GM18858 (cell line): ENCODE results near the gene SSPN.
"Not testable (repeated sequence)": the region's sequence is repeated elsewhere in the genome, so short reads cannot be mapped to it uniquely, and the experiment has no call there.

Source experiments
- ATAC-seq: cut with Tn5 transposase; IDR thresholded peaks from one replicate; pipeline ENCODE4 v1.9.1; 2021; ENCODE audit not compliant: unreplicated experiment

SSPN gene

DNA sequence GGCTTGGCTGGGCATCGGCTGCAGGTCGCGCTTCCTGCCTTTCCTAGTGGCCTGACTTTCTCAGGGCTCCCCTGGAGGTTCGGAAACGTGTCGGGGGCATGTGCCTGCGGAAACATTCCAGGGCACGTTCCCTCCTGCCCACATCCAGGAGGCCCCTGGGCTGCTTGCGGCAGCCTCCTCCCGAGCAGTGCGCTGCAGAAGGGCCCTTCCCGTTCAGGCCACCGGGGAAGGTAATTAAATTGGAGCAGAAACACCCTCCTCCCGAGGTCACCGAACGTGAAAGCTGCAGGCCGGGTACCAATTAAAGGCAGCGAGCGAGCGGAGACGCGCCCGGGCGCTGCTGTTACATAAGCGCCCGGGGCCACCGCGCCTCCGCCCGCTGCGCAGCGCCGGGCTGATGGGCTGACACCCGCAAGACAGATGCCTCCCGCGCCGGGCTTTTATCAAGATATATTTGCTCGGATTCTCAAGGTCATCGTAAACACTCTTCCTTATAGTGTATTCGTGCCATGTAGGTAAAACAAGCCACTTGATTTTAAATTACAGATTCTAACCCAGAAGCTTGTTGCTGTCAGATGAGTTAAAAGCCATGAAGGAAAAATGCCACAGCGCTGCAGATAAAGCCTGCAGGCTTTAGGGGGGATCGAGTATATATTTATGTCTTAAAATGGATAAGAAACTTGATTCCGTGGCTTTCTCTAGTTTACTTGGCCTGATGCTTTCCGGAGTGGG lies 31.4 kb downstream of the SSPN start:
- ATAC-seq, result no peak

DNA sequence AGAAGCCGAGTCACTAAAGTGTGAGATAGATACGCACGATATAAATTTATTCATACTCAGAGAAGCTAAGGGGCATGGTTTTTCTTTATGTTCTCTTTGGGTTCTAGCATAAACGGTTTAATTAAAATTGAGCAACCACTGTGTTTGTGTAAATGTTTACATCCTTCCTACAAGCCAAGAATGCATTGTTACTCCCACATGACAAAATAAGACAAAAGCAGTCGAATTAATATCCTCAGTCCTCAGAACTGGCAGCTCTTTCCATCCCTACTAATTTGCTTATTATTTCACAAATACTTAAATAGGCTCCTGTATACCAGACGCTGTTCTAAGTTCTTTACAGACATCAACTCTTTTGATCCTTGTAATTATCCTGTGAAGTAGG lies 32.0 kb downstream of the SSPN start:
- no peak for ATAC-seq

DNA sequence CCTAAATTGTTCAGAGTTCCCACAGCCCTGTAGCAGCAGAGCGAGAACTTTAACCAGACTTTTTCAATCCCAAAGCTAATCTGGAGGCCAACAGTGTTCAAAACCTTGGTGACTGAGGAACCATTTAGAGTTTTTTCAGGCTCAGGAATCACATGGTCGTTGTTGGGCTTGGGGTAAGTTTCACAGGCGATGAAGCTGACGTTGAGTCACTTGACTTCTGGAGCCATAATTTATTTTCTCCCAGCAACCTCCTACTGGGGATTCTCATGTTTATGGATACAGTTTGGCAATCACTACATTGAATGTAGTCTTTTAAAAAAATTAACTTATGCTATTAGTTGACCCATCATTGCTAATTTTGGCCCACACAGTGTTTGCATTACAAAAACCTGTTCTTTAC lies 34.5 kb downstream of the SSPN start:
- ATAC-seq, result no peak

DNA sequence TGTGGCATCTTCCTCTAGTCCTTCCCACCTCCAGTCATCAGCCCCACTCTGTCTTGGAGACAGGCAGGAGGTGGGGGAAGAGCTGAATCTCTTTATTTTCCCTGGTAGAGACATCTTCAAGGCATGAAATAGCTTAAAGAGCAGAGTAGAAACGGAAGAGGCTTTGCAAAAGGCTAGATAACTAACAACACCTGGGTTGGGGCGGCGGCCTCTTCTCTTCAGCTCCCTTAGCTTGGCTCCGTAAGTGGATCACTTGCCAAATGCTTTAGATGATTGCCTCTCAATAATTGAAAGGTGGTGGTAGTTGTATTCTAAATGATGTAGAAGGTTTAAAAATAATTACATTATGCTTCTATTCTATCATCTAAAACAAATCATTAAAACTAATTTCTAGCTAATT lies 36.1 kb downstream of the SSPN start:
- no peak for ATAC-seq

DNA sequence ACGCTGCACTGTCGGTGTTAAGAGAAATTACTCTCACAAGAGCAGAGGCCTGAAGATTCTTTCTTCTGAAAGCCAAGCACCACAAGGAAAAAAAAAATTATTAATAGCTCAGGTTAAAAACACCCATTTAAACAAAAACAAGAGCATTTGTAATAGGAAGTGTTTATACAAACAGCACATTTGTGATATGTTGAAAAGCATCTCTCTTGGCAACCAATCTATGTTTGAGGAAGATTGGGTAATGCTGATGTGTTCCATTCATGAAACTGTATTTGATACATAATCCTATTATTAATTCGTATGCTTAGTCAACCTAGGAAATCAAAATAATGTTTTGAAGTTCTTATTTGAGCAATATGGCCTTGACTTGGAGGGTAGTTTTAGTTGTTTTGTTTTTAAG lies 36.5 kb downstream of the SSPN start:
- ATAC-seq, result no peak

DNA sequence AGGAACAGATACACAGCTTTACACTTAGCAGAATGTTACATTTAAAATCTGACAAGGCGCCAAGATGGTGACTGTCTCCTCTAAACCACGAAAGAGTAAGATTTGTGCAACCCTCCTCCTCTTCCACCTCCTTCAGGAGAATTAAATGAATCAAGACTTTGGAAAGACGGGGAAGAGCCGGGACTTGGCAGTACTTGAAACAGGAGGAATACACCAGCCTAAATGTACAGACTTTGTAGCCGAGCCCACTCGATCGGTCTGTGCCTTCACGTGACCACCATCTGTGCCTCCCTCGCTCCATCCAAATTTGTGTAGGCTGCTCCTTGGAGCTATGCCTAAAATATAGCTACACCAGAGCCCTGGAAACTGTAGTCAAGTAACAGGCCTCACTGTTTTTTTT lies 38.3 kb downstream of the SSPN start:
- ATAC-seq, result no peak

DNA sequence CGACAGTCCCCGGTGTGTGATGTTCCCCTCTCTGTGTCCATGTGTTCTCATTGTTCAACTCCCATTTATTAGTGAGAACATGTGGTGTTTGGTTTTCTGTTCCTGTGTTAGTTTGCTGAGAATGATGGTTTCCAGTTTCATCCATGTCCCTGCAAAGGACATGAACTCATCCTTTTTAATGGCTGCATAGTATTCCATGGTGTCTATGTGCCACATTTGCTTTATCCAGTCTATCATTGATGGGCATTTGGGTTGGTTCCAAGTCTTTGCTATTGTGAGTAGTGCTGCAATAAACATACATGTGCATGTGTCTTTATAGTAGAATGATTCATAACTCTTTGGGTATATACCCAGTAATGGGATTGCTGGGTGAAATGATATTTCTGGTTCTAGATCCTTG lies 40.1 kb downstream of the SSPN start:
- not testable (repeated sequence) for ATAC-seq

DNA sequence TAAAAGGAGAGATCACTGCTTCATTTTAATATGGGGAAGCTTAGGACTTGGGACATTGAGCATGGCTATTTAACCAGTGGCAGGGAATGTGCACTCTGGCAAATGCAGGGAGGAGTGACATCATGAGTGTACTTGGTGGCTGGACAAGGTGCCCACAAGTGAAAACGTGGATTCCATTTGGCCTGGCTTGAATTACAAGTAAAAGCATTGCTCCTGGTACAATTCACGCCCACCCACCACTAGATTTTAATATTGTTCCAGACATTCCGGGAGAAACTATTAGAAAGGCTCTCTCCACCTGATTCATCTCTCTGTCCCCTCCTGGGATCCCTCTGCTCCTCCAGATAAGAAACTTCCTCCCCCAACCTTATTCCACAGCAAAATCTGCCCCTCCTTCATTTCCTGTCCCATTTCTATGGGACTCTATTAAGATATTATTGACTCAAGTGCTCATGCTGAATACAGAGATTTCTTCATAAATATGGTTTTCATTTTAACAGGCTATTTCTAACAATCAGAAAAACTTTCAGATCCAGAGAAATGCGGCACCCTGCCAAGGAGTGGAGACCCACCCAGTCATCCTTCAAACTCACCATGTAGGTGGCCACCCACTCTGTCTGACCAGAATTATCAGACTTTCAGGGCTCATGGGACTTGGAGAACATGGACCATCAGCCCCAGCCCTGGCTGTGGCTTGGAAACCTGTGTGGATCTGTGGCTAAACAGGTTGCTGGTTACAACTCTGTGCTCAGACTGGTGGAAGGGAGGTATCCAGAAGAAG lies 43.2 kb downstream of the SSPN start:
- no peak for ATAC-seq

DNA sequence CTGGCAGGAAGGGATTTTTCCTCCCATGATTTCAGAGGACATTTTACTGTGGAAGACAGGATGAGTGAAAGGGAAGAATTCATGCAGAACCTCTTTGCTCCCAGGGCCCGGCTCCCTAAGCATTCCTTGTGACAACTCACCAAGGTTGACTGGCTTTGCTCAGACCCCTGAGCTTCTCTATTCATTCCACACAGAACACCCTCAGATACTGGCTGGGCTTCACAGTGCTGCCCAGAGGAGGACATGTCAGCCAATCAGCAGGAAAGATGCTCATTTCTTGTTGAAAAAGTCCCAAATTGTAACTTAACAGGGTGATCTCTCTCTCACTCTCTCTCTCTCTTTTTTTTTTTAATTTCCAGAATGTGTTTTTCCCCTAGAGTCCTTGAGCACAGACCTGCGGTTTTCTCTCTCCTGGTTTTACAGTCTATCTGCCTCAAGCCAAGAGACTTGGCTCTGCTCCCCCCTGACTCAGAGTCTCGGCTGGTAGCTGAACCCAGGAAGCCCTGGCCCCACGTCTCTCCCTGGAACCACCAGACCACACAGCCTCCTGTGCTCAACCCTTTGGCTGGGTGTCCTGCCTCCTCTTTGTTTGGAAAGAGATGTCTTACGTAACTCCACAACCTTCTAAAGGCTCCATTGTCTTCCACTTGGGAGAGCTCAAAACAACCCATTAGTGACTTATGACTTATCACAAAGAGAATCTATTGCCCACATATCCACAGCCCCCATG lies 43.9 kb downstream of the SSPN start:
- ATAC-seq, result no peak

DNA sequence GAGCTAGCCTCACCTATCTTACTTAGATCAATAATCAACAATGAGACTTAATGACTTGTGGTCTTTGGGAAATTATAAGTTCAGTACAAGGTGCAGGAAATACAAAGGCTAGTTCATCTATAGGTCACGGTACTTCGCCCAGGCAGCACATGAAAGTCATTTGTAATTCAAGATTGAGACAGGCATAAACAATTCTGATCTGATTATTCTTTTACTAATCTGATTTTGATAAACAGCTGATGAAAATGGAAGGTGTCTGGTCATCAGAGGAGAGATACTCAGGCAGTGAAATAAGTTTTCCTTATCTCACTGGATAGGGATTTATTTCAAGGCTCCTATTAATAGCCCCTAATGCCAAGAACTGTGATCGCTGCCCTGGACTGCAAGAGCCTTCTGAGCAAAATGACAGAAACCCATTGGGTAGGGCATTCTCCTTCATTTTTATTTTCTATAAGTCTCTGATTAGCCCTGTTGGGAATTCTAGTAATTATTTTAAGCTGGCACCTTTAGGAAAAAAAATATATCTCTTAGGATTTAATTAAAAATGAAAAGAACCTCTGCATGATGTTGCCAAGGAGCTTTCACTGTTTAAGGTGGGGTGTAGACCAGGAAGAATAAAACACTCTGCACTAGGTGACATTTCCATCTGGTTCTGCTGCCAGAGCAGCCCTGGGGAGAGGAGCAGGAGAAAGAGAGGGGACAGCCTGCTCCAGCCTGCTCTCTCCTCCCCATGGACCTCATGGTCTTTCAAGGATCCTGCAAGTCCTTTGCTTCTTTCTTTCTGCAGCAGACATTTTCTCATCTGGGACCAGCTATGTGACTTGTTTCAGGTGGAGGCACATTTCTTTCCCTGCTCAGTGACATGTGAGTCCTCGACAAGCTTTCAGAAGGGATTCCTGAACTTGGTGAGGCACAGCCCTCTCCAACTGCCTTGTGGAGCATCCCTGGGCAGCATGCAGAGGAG lies 44.8 kb downstream of the SSPN start:
- ATAC-seq, result no peak

DNA sequence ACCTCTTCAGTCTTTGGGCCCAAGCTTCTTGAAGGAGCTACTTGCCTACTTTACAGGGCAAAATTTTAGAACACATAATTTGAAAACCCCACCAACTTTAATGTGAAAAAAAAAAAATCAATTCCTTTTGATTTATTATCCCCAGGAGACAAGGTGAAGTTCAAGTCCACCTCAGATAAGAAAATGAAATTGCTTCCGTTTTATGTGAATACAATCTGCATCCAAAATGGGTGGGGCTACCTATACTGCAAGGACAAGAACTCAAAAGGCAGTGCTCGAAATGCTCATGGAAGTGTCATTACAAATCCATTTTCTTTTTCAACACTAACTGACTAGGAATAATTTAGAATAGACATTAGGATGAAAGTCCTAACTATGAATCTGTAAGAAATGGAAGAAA lies 45.7 kb downstream of the SSPN start:
- ATAC-seq, result no peak

DNA sequence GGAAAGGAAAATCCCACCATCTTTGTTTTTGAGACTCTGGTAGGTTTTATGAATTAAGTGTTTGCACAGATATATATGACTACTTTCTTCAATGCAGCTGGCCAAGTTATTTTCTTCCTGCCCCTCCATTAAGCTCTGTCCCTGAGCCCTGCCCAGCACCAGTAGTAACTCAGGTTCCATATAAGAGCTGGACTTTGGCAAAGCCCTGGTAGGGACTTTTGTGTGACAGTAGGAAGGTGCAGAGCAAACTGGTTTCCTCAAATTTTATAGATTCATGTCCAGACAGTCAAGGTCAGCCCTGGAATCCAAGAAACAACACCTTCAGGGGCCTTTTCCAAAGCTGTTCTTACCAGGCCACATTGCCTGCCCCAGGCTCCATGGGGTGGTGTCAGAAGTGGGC lies 47.3 kb downstream of the SSPN start:
- ATAC-seq, result no peak

DNA sequence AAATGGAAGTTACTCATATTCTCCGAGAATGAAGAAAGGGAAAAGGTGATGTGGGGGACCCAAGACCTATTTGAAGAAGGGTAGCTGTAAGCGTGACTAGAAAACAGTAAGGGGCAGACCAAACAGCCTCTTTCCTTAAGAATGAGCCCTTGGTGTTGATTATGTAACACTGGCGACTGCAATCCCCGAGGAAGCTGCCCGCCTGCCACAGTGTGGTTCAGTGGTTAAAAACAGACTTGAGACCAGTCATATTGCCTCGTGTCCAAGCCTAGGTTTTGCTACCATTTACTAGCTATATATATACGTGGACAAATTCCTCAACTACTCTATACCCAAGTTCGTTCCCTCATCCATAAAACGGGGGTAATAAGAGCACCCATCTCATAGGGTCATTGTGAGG lies 49.1 kb downstream of the SSPN start:
- no peak for ATAC-seq

DNA sequence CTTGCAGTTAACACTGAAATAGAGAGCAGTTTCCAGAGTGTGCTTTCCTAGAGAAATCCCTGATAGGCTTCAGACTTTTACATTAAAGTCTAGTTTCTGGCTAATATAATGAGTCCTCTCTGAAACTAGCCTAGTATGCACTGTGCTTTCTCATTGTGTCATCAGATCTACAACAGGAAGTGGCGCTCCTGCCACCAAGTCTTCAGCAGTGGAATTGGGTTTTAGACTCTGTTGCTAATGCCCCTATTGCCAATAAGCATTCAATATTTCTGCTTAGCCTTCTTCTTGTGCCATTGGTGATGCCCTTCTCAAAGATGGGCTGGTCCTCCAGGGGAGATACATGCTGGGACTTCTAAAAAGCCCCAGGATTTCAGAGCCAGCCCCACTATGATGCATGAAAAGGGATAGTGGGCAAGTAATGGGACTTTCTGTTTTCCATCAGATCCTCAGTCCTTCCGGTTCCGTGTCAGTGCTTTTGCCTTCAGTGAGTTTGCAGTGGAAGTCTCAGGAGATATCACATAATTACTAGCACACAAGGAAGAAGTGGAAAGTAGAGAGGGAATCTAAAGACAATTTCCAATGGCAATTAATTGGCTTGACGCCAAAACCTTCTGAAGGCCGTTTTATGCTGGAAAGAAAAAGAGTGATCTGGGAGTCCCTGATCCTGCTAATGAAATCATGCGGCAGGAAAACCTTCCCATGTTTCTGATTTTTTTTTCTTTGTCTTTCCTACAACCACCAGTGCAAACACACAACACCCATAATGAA lies 50.0 kb downstream of the SSPN start:
- ATAC-seq, result no peak

DNA sequence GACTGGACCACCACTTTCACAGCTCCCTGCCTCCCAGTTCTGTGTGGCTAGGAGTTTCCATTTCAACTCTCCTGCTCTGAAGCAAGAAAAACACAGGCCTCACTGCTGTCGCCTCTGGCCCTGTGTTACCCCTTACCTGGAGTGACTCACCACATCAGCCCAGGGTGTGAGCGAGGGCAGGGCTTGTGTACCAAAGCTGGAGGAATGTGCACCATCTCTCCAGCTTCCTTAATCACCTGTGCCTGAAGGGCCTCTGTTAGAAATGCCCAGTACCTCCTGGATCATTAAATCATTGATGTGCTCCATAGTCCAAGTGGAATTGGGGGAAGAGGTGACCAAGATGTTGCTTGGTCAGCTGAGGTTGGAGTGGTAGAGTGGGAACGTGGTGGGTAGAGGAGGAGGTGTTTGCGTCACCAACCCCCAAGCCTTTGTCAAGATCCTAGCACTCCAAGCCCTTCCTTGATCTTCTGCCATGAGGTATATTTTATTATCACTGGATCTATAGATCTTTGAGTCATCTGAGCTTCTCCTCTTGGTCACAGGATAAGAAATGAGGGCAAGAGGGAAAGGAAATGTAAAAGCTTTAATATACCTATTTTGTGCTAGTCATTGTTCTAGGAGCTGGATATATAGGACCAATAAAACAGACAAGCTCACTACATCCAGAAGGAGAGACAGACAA lies 51.3 kb downstream of the SSPN start:
- ATAC-seq, result no peak

DNA sequence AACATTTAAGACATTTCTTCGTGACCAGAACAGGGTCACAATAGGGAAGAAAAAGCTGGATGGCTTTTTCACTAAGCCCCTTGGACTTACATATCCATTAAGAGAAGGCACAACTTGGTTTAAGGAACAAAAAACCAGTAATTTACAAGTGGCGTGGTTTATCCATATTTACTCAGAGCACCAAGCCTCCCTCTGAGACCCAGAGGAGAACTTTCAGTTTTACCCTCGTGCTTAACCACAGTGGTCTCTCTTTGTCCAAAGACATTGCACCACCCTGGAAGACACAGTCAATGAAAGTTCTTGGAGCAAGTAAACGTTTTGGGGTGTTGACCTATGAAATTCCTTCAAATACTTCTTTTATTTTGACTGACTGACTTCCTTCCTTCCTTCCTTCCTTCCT lies 52.5 kb downstream of the SSPN start:
- ATAC-seq, result no peak

DNA sequence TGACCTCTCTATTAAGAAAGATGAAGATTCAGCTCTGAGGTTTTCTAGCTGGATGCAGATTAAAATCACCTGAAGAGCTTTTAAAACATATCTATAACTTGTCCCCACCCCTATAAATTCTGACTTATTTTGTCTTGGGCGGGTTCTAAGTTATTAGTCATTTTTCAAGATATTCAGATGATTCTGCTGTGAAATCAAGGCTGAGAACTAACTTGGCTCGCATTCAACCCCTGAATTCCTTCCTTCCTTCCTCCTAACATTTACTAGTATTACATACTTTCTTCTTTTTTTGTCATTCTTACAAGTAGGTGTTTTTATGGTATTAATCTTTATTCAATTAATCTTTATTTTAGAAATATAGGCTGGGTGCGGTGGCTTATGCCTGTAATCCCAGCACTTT lies 55.4 kb downstream of the SSPN start:
- no peak for ATAC-seq

DNA sequence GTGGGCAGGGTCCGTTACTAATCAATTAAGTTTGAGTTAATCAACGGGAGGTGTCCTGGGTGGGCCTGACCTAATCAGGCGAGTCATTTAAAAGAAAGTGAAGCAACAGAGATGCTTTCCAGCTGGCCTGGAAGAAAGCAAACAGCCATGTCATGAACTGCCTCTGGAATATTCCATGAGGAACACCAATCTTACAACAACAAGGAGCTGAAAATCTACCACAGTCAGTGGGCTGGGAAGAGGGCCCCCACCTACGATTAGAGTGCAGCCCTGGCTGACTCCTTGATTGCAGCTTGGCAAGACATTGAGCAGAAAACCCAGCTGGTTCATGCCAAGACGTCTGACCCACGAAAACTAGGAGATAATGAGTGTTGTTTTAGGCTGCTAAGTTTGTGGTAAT lies 56.2 kb downstream of the SSPN start:
- ATAC-seq, result no peak

DNA sequence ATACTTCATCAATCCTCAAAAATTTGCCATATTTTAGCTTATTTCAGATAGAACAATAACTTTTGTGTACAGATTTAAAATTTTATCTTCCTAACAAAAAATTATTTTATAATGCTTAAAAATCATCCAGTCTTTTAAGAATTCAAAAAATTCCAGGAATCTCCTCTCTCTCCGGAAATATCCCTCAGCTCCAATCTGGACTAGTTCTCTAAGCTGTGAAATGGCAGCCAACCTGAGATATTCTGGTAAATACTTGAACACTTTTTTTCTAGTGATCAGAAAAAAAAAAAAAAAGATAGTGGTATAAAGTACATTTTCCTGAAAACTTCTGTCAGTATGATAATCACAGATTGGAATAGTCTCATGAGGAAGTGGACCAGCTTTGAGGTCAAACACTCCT lies 57.6 kb downstream of the SSPN start:
- ATAC-seq, result no peak
